Cardiac fibroblast (primary cell): ENCODE measurements around the gene APOE.
A peak's percentile ranks its signal among the peaks of the same experiment; 100 is the strongest.
"Not testable (repeated sequence)": the region's sequence is repeated elsewhere in the genome, so short reads cannot be mapped to it uniquely, and the experiment has no call there.

Source experiments
- DNase-seq, 2 donors: peaks; one replicate each; pipeline versions ENCODE4 v3.0.0 to v3.0.0-alpha.2; 2010; ENCODE audit warnings: low read depth in 2 of 2
- H3K4me3 ChIP-seq, 2 donors: replicated peaks in 1 of 2; 1 replicate in 1 of 2; 2 replicates in 1 of 2; pipeline ENCODE4 v1.5.1; 2011; ENCODE audit warnings: low read depth in 2 of 2, low read length in 2 of 2, mild to moderate bottlenecking in 2 of 2, moderate library complexity in 1 of 2
- TF ChIP-seq, protein P1 (sequence below): IDR thresholded peaks from one replicate; pipeline ENCODE4 v1.5.1; 2011; ENCODE audit warnings: low read depth, mild to moderate bottlenecking, low read length, inconsistent platforms

Gene APOE

GRCh38 chr19:44905437-44906160, at the start of gene APOE:
Gene APOE (plus strand): TSS chr19:44905796. CDS start chr19:44906625, 829 bp downstream.
- peak within 1 kb of the TSS in 1 of 2 donors; percentile 86 for H3K4me3 ChIP-seq
- TF ChIP-seq, protein P1, sequence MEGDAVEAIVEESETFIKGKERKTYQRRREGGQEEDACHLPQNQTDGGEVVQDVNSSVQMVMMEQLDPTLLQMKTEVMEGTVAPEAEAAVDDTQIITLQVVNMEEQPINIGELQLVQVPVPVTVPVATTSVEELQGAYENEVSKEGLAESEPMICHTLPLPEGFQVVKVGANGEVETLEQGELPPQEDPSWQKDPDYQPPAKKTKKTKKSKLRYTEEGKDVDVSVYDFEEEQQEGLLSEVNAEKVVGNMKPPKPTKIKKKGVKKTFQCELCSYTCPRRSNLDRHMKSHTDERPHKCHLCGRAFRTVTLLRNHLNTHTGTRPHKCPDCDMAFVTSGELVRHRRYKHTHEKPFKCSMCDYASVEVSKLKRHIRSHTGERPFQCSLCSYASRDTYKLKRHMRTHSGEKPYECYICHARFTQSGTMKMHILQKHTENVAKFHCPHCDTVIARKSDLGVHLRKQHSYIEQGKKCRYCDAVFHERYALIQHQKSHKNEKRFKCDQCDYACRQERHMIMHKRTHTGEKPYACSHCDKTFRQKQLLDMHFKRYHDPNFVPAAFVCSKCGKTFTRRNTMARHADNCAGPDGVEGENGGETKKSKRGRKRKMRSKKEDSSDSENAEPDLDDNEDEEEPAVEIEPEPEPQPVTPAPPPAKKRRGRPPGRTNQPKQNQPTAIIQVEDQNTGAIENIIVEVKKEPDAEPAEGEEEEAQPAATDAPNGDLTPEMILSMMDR, result no peak
- DNase-seq, result peak in 1 of 2 donors; percentile 91

DNA sequence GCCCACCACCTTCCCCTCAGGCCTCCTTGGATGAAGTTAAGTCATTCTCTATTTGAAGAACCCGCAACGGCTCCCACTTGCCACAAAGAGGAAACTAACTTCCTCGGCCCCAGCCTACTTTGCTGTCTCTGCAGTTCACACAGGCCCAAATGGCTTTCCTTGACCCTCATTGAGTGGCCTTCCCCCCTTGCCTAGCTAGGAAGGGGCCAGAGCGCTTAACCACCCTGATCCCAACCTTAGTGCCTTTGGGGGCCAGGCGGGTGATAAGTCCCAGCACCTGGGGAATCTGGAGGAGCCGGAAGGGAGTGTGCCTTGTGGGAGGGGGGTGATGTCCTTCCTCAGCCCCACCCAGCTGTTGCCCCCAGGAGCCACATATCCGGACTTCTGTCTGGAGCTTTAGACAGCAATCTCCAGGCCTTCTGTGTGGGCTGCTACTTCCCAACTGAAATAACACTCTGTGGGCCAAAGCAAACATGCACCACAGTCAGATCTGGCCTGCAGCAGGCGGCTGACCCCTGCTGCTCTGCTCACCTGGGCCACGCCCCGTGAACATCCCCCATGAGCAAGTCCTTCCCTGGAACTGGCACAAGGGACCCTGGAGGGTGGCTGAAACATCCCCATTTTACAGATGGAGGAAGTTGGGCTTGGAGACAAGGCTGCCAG, 49.0 kb upstream of the APOE start:
- H3K4me3 ChIP-seq, result no peak overlapping the region
- DNase-seq, result peak in 1 of 2 donors; percentile 32
- TF ChIP-seq, protein P1, result no peak

GRCh38 chr19:44857837-44858236, 47.8 kb upstream of the APOE start:
- TF ChIP-seq, protein P1, result no peak
- DNase-seq, result no peak

GRCh38 chr19:44861576-44861975, 44.0 kb upstream of the APOE start:
- not testable (repeated sequence) for DNase-seq, H3K4me3 ChIP-seq

More at GRCh38 chr19:44857837-44858236, 47.8 kb upstream of the APOE start:
- no peak overlapping the region for H3K4me3 ChIP-seq

DNA sequence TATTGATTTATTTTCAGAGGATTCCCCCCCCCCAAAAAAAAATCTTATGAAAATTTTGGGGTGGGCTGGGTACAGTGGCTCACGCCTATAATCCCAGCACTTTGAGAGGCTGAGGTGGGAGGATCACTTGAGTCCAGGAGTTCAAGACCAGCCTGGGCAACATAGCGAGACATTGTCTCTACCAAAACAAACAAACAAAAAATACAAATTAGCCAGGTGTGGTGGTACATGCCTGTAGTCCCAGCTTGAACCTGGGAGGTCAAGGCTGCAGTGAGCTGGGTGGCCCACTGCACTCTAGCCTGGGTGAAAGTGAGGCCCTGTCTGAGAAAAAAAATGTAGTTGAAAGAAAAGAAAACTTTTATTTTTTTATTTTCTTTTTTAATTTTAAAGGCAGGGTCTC, 41.6 kb upstream of the APOE start:
- TF ChIP-seq, protein P1, result no peak
- no peak overlapping the region for H3K4me3 ChIP-seq
- no peak for DNase-seq

GRCh38 chr19:44865196-44865767, 40.3 kb upstream of the APOE start:
- TF ChIP-seq, protein P1, result no peak
- no peak for DNase-seq
- no peak overlapping the region for H3K4me3 ChIP-seq

- no peak for DNase-seq
- TF ChIP-seq, protein P1, result no peak
- no peak overlapping the region for H3K4me3 ChIP-seq
Observed at GRCh38 chr19:44866664-44867063, 38.9 kb upstream of the APOE start.
